ENCODE data around the gene KIRREL3. TPM values are rescaled to one million over a fixed set of nuclear protein-coding genes. Genes with fewer than 3 reads are reported as not detected.

KIRREL3 gene
- total RNA-seq, 1 donor from 2014 or later = 0.26 TPM

DNA sequence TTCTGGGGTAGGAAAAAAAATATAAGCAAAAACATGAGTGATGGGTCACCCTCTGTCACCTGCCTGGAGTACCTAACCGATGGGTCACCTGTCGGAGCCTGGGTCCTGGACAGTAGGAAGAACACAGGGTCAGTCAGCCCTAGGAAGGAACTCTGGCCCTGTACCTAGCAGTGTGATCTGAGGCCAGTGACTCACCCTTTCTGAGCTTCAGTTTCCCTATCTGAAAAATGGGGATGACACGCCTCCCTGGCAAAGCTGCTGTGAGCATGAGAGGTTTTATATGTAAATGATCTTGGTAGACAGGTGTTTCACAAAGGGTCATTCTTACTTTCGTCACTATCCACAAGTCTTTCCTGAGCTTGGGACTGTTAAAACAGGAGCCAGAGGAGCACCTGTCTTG is 463.1 kb downstream of the KIRREL3 start:
- TF ChIP-seq, protein P1, sequence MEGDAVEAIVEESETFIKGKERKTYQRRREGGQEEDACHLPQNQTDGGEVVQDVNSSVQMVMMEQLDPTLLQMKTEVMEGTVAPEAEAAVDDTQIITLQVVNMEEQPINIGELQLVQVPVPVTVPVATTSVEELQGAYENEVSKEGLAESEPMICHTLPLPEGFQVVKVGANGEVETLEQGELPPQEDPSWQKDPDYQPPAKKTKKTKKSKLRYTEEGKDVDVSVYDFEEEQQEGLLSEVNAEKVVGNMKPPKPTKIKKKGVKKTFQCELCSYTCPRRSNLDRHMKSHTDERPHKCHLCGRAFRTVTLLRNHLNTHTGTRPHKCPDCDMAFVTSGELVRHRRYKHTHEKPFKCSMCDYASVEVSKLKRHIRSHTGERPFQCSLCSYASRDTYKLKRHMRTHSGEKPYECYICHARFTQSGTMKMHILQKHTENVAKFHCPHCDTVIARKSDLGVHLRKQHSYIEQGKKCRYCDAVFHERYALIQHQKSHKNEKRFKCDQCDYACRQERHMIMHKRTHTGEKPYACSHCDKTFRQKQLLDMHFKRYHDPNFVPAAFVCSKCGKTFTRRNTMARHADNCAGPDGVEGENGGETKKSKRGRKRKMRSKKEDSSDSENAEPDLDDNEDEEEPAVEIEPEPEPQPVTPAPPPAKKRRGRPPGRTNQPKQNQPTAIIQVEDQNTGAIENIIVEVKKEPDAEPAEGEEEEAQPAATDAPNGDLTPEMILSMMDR (IDR thresholded peaks at IDR 0.05; ENCODE audit: unreplicated experiment) = no peak
- no peaks in the 10 kb centered on the region for H3K4me1 Mint-ChIP-seq (ENCODE audit: low read depth)
- no peaks in the 10 kb centered on the region for H3K9me3 Mint-ChIP-seq (ENCODE audit: low read depth)
- H3K27me3 Mint-ChIP-seq = peaks cover 47% of the 10 kb centered on the region
- no peak overlapping the region for H3K4me3 Mint-ChIP-seq (ENCODE audit: low read depth)
- no peak overlapping the region for H3K27ac Mint-ChIP-seq
- no peak for DNase-seq (ENCODE audit: low spot score, unreplicated experiment)
- no peaks in the 10 kb centered on the region for H3K36me3 Mint-ChIP-seq (ENCODE audit: insufficient read depth)

DNA sequence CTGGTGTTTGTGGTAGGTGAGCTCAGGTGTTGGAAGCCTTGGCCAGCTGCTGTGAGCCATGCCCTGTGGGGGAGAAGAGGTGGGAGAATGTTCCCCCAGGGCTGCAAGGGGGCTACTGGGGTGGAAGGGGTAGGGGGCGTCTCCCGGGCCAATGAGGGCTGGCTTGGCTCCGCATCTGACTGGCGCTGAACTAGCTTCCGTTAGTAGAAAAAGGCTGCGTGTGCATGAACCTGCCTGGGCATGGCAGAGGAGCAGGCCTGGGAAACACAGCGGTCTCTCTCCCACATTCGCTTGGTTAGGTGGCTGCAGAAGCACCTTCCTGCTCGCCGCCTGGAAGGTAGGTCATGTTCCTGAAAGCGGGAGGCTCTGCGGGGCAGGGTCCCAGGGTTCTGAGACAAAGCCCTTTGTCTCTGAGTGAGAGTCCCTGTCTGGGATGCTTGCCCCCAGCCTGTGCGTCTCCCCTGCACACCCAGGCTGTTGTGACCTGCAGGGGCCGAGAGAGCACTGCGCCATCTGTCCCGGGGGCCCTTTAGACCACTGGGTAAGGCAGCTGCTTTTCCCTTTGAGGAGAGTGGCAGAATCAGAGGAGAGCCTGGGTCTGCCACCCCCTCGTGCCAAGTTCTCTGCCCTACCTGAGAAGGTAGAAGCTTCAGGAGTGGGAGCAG is 466.3 kb downstream of the KIRREL3 start:
- Mint-ChIP-seq H3K4me1 (ENCODE audit: low read depth) (no peaks in the 10 kb centered on the region), H3K27me3 (peaks cover 35% of the 10 kb centered on the region), H3K4me3 (ENCODE audit: low read depth) (no peak overlapping the region), H3K36me3 (ENCODE audit: insufficient read depth) (no peaks in the 10 kb centered on the region), H3K9me3 (ENCODE audit: low read depth) (no peaks in the 10 kb centered on the region), H3K27ac (no peak overlapping the region)
- no peak for DNase-seq (ENCODE audit: low spot score, unreplicated experiment)
- TF ChIP-seq, protein P1 (IDR thresholded peaks at IDR 0.05; ENCODE audit: unreplicated experiment) = no peak

DNA sequence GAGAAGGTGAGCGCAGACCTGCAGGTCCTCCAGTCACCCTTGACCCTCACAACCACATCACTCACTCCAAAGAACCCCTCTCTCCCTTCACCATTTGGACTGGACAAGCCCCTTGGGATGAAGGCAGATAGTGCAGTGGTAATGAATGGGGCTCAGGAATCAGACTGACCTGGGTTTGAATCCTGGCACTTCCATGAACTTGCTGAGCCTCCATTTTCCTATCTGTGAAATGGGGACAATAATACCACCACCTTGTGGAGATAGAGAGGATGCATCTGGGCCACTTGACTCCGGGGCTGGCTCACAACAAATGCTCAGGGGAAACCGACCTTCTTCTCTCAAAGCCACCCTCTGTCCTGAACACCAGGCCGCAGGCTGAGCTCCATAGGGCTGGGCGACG is 467.0 kb downstream of the KIRREL3 start:
- no peak for DNase-seq (ENCODE audit: low spot score, unreplicated experiment)
- Mint-ChIP-seq H3K4me3 (ENCODE audit: low read depth) (no peak overlapping the region), H3K27ac (no peak overlapping the region), H3K9me3 (ENCODE audit: low read depth) (no peaks in the 10 kb centered on the region), H3K27me3 (peaks cover 28% of the 10 kb centered on the region), H3K36me3 (ENCODE audit: insufficient read depth) (no peaks in the 10 kb centered on the region), H3K4me1 (ENCODE audit: low read depth) (no peaks in the 10 kb centered on the region)
- TF ChIP-seq, protein P1 (IDR thresholded peaks at IDR 0.05; ENCODE audit: unreplicated experiment) = no peak

DNA sequence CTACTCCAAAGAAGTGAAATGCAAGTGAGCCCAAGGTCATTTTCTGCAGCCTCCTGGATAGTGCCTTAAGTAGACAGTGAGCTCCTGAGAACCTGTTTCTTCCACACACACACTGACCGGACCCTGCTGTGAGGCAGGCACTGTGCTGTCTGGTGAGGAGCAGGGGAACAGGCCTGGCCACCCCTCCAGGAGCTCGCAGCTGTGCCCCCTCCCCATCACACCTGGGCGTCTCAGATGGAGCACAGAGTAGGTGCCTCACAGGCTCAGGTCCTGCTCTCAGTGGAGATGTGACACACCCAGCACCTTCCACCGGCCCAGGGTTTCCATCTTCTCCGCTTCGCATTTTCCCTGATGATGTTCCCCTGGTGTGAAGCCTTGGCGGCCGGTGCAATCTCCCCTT is 470.2 kb downstream of the KIRREL3 start:
- Mint-ChIP-seq H3K4me1 (ENCODE audit: low read depth) (no peaks in the 10 kb centered on the region), H3K9me3 (ENCODE audit: low read depth) (no peaks in the 10 kb centered on the region), H3K4me3 (ENCODE audit: low read depth) (no peak overlapping the region), H3K36me3 (ENCODE audit: insufficient read depth) (no peaks in the 10 kb centered on the region), H3K27ac (no peak overlapping the region), H3K27me3 (peaks cover 29% of the 10 kb centered on the region)
- DNase-seq (ENCODE audit: low spot score, unreplicated experiment) = no peak
- TF ChIP-seq, protein P1 (IDR thresholded peaks at IDR 0.05; ENCODE audit: unreplicated experiment) = no peak

DNA sequence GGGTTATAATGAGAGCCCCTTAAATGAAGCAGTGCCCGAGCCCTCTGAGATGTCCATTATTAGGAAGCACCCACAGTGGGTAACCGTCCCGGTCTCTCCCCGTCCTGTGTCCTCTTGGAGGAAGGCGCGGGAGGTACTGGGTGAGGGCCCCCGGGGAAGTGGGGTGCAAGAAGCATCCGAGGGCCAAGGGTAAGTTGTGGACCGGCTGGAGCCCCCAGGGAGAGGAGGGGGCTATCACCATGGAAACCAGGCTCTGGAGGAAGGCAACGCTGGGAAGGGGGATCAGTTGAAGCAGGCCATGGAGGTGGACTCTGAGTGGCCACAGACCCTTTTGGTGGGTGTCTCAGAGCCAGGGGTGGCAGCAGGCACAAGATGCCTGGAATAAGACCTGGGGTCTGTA is 471.5 kb downstream of the KIRREL3 start:
- no peak for DNase-seq (ENCODE audit: low spot score, unreplicated experiment)
- H3K27ac Mint-ChIP-seq = no peak overlapping the region
- TF ChIP-seq, protein P1 (IDR thresholded peaks at IDR 0.05; ENCODE audit: unreplicated experiment) = no peak
- H3K4me1 Mint-ChIP-seq (ENCODE audit: low read depth) = no peaks in the 10 kb centered on the region
- H3K36me3 Mint-ChIP-seq (ENCODE audit: insufficient read depth) = no peaks in the 10 kb centered on the region
- peaks cover 30% of the 10 kb centered on the region for H3K27me3 Mint-ChIP-seq
- no peak overlapping the region for H3K4me3 Mint-ChIP-seq (ENCODE audit: low read depth)
- no peaks in the 10 kb centered on the region for H3K9me3 Mint-ChIP-seq (ENCODE audit: low read depth)

Data from progenitor cell of endocrine pancreas (in vitro differentiated cells).